Right atrium auricular region (tissue), 2 donors: Measurements from ENCODE around the gene THAP9. TPM values are rescaled to one million over a fixed set of nuclear protein-coding genes. Genes with fewer than 3 reads are reported as not detected.

ENCODE experiments used
- DNase-seq: peaks from one replicate; pipeline ENCODE4 v3.0.0-alpha.2; 2019; ENCODE audit warnings: low spot score
- H3K27ac ChIP-seq, 2 donors: fragments of 200-600 bp; sonication (generic); 1 replicate in 1 of 2; 2 replicates in 1 of 2; pipeline ENCODE4 v1.5.1; 2016 to 2019
- H3K27me3 ChIP-seq, 2 donors: fragments of 200-600 bp; sonication (generic); one replicate each; pipeline versions ENCODE4 v1.5.1 to v1.6.0; 2017 to 2019
- H3K36me3 ChIP-seq: fragments of 200-600 bp; sonication (generic); one replicate; pipeline ENCODE4 v1.5.1; 2016
- H3K4me1 ChIP-seq, 2 donors: fragments of 200-600 bp; sonication (generic); one replicate each; pipeline versions ENCODE4 v1.5.1 to v1.6.0; 2017 to 2019
- H3K4me3 ChIP-seq, 2 donors: fragments of 200-600 bp; sonication (generic); 1 replicate in 1 of 2; 2 replicates in 1 of 2; pipeline ENCODE4 v1.5.1; 2017 to 2019; ENCODE audit warnings: mild to moderate bottlenecking in 1 of 2, moderate library complexity in 1 of 2
- H3K9me3 ChIP-seq, 2 donors: fragments of 200-600 bp; sonication (generic); one replicate each; pipeline ENCODE4 v1.5.1; 2019
- total RNA-seq, 2 donors: library from RNA; depleted of rRNA; stranded (reverse); fragments of >200 nt; gene quantifications; one replicate each; pipeline ENCODE4 v1.1.0, GENCODE V29; 2016
- TF ChIP-seq, protein P1 (sequence below), 2 donors: fragments of 200-600 bp; sonication (generic); IDR thresholded peaks; one replicate each; pipeline ENCODE4 v1.5.1; 2019; ENCODE audit warnings: antibody characterized with exemption in 2 of 2

THAP9 gene
- total RNA-seq, 2 donors from 2014 or later = 2.2 to 3.0 TPM

DNA sequence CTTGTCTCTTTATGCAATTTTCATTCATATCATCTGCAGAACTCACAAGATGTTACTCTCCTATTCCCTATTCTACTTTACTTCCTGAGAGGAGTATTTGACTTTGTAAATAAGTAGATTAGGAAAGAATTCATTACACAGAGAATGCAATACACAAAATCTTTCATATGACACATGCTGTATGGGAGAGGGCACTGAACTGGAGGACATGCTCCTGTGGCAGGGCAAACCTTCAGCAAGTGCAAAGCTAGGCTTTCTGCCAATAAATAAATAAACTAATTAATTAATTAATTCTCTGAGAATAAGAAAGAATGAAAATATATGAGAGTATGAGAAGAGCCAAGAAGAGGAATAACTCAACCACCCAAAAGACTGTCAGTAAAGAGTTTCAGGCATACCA, 33.9 kb downstream of the THAP9 start:
- H3K4me3 ChIP-seq = no peak overlapping the region
- TF ChIP-seq, protein P1, sequence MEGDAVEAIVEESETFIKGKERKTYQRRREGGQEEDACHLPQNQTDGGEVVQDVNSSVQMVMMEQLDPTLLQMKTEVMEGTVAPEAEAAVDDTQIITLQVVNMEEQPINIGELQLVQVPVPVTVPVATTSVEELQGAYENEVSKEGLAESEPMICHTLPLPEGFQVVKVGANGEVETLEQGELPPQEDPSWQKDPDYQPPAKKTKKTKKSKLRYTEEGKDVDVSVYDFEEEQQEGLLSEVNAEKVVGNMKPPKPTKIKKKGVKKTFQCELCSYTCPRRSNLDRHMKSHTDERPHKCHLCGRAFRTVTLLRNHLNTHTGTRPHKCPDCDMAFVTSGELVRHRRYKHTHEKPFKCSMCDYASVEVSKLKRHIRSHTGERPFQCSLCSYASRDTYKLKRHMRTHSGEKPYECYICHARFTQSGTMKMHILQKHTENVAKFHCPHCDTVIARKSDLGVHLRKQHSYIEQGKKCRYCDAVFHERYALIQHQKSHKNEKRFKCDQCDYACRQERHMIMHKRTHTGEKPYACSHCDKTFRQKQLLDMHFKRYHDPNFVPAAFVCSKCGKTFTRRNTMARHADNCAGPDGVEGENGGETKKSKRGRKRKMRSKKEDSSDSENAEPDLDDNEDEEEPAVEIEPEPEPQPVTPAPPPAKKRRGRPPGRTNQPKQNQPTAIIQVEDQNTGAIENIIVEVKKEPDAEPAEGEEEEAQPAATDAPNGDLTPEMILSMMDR (IDR thresholded peaks at IDR 0.05) = no peak
- no peaks in the 10 kb centered on the region for H3K4me1 ChIP-seq
- H3K36me3 ChIP-seq = peaks cover 18% of the 10 kb centered on the region
- H3K27me3 ChIP-seq = no peaks in the 10 kb centered on the region
- H3K9me3 ChIP-seq = no peaks in the 10 kb centered on the region
- DNase-seq = no peak
- H3K27ac ChIP-seq = no peak overlapping the region

DNA sequence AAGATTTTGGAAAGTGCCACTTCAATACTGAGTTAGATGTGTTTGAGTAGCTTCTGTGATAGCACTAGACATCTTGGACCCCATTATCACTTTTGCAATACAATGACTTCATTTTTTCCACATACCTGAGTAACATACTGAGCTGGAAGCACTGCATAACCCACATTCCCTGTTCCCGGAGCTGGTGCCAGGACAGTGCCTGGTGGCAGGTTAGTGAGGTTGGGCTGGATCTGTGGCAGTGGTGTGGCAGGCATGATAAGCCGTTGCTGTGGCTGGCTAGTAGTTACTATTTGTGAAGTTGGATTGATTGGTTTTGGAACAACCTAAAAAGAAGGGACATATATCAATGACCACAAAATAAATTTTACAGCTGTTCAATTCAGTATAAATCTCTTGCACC, 38.9 kb downstream of the THAP9 start:
- Histone ChIP-seq H3K27ac (no peak overlapping the region), H3K4me1 (no peaks in the 10 kb centered on the region), H3K9me3 (no peaks in the 10 kb centered on the region), H3K36me3 (peaks cover 19% of the 10 kb centered on the region), H3K27me3 (no peaks in the 10 kb centered on the region), H3K4me3 (no peak overlapping the region)
- no peak for DNase-seq
- TF ChIP-seq, protein P1 (IDR thresholded peaks at IDR 0.05) = no peak

DNA sequence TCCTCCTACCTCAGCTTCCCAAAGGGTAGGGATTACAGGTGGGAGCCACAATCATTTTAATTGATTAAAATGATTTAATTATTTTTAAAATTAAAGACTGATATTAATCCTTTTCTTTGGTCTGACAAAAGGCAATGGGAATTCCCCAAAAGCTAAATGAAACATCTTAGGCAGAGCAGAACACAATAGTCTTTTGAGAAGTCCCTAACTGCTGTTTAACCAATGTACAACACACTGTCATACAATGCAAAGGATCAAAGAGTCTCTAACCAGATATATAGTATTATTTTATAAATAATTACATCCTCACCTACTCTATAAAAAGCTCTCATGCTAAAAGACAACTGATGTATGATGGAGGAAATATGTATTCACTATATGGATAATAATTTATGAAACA, 47.0 kb downstream of the THAP9 start:
- Histone ChIP-seq H3K9me3 (no peaks in the 10 kb centered on the region), H3K27ac (no peak overlapping the region), H3K4me3 (no peak overlapping the region), H3K4me1 (no peaks in the 10 kb centered on the region), H3K27me3 (no peaks in the 10 kb centered on the region), H3K36me3 (no peaks in the 10 kb centered on the region)
- no peak for DNase-seq
- TF ChIP-seq, protein P1 (IDR thresholded peaks at IDR 0.05) = no peak

DNA sequence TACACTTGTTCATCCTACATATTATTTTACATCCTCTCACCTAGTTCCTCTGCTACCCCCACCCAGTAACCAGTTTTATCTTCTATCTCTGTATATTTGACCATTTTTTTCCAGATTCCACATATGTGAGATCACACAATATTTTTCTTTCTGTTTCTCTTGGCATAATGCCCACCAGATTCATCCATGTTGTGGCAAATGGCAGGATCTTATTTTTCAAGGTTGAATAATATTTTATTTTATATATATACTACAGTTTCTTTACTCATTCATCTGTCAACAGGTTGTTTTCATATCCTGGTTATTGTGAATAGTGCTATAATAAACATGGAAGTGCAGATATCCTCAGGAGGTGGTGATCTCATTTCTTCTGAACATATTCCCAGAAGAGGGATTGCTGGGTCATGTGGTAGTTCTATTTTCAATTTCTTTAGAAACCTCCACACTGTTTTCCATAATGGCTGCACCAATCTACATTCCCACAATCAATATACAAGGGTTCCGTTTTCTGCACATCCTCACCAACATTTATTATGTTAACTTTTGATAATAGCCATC, 48.2 kb downstream of the THAP9 start:
- Histone ChIP-seq H3K4me3 (no peak overlapping the region), H3K27me3 (no peaks in the 10 kb centered on the region), H3K9me3 (no peaks in the 10 kb centered on the region), H3K27ac (no peak overlapping the region), H3K36me3 (no peaks in the 10 kb centered on the region), H3K4me1 (no peaks in the 10 kb centered on the region)
- TF ChIP-seq, protein P1 (IDR thresholded peaks at IDR 0.05) = no peak
- no peak for DNase-seq

DNA sequence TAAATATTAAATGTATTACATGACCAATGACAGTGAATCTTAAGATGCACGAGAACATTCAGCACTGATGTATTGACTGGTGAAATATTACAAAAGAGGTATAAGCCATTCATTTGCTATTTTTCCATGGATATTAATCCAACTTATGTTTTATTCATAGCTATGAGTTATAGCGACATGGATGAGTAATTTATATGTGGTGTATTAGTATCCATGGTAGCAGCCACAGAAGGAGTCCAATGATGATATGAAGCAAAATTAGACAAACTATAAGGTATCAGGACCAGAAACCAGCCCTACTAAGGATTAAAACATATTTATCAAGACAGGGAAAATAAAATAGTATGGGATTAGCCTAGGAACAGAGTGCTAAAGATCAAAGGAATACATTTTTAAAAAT, 50.7 kb downstream of the THAP9 start:
- H3K36me3 ChIP-seq = no peaks in the 10 kb centered on the region
- H3K4me1 ChIP-seq = no peaks in the 10 kb centered on the region
- H3K4me3 ChIP-seq = no peak overlapping the region
- no peak overlapping the region for H3K27ac ChIP-seq
- TF ChIP-seq, protein P1 (IDR thresholded peaks at IDR 0.05) = no peak
- no peak for DNase-seq
- H3K9me3 ChIP-seq = no peaks in the 10 kb centered on the region
- no peaks in the 10 kb centered on the region for H3K27me3 ChIP-seq

DNA sequence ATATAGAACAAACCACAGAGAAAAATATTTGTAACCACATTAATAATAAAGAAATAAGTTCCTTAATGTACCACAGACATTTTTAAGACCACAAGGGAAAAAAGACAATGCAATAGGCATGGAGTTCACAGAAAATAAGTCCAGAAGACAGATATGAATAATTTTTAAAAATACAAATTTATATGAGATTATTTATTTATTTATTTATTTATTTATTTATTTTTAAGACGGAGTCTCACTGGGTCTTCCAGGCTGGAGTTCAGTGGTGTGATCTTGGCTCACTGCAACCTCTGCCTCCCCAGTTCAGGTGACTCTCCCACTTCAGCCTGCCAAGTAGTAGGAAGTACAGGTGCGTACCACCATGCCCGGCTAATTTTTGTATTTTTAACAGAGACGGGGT, 53.7 kb downstream of the THAP9 start:
- H3K4me1 ChIP-seq = no peaks in the 10 kb centered on the region
- TF ChIP-seq, protein P1 (IDR thresholded peaks at IDR 0.05) = no peak
- H3K9me3 ChIP-seq = no peaks in the 10 kb centered on the region
- no peak overlapping the region for H3K4me3 ChIP-seq
- no peak overlapping the region for H3K27ac ChIP-seq
- no peaks in the 10 kb centered on the region for H3K36me3 ChIP-seq
- DNase-seq = no peak
- no peaks in the 10 kb centered on the region for H3K27me3 ChIP-seq
